ENCODE data around the gene RASL10A. TPM values are rescaled to one million over a fixed set of nuclear protein-coding genes. Genes with fewer than 3 reads are reported as not detected.
A peak's percentile ranks its signal among the peaks of the same experiment; 100 is the strongest.

The RASL10A gene
- polyA plus RNA-seq, 3 donors = 0.35 to 2.1 (median 0.50) TPM

- no peak overlapping the region for H2AFZ ChIP-seq (ENCODE audit: insufficient read depth, low read depth, low read length, poor library complexity, severe bottlenecking)
- no peak for TF ChIP-seq CTCF (IDR thresholded peaks at IDR 0.05)
- WGBS (ENCODE audit: insufficient coverage) = no CpG with 5 or more reads among the region's 3 CpGs
- Mint-ChIP-seq H3K4me1 (peaks cover 13% of the 10 kb centered on the region), H3K27ac (peak overlapping the region in 2 of 7 donors; percentile 4 to 21), H3K9me3 (no peaks in the 10 kb centered on the region), H3K4me3 (no peak overlapping the region), H3K36me3 (peaks cover 82 to 95% of the 10 kb centered on the region in 2 donors), H3K27me3 (ENCODE audit: low read depth in 3 of 3) (no peaks in the 10 kb centered on the region)
- H3K36me3 ChIP-seq (replicated peaks in 1 of 2; ENCODE audit: control insufficient read depth in 1 of 2, insufficient read depth in 2 of 2, low read length in 2 of 2) = peaks cover 88 to 98% of the 10 kb centered on the region in 2 donors
- peaks cover 97% of the 10 kb centered on the region for H3K79me2 ChIP-seq (ENCODE audit: insufficient read depth, low read length)
- H3K27ac ChIP-seq (ENCODE audit: low read depth in 1 of 2, low read length in 2 of 2) = peak overlapping the region in 1 of 2 donors; percentile 22
- H3K27me3 ChIP-seq (ENCODE audit: control insufficient read depth in 2 of 2, insufficient read depth in 2 of 2, low read length in 2 of 2) = no peaks in the 10 kb centered on the region
- no peak overlapping the region for H3K4me2 ChIP-seq (replicated peaks; ENCODE audit: extremely low read depth, low read length, poor library complexity, severe bottlenecking)
- DNase-seq = no peak
- intact Hi-C loops (cut with micrococcal nuclease) = no loop called here
- peaks cover 100% of the 10 kb centered on the region for H4K20me1 ChIP-seq (ENCODE audit: insufficient read depth, low read length)
- H3K4me3 ChIP-seq (replicated peaks in 1 of 3; ENCODE audit: low read depth in 2 of 3, low read length in 3 of 3) = no peak overlapping the region
- no peaks in the 10 kb centered on the region for H3K9me3 ChIP-seq (replicated peaks in 1 of 2; ENCODE audit: control insufficient read depth in 1 of 2, insufficient read depth in 1 of 2, low read length in 2 of 2)
- peaks cover under 1 to 9% of the 10 kb centered on the region in 2 donors for H3K4me1 ChIP-seq (ENCODE audit: control insufficient read depth in 1 of 2, insufficient read depth in 2 of 2, low read length in 2 of 2)
- no peak overlapping the region for H3K9ac ChIP-seq (ENCODE audit: insufficient read depth, low read length, poor library complexity, severe bottlenecking)
Measured at GRCh38 chr22:29275819-29276565, 39.5 kb downstream of the RASL10A start.

GRCh38 chr22:29275167-29275566 is 40.3 kb downstream of the RASL10A start:
- H3K4me1 ChIP-seq (ENCODE audit: control insufficient read depth in 1 of 2, insufficient read depth in 2 of 2, low read length in 2 of 2) = peaks cover 9 to 17% of the 10 kb centered on the region in 2 donors
- H3K79me2 ChIP-seq (ENCODE audit: insufficient read depth, low read length) = peaks cover 100% of the 10 kb centered on the region
- intact Hi-C loops (cut with micrococcal nuclease) = no loop called here
- no peaks in the 10 kb centered on the region for H3K9me3 ChIP-seq (replicated peaks in 1 of 2; ENCODE audit: control insufficient read depth in 1 of 2, insufficient read depth in 1 of 2, low read length in 2 of 2)
- no peak for DNase-seq
- H3K9ac ChIP-seq (ENCODE audit: insufficient read depth, low read length, poor library complexity, severe bottlenecking) = no peak overlapping the region
- Mint-ChIP-seq H3K27ac (no peak overlapping the region), H3K4me3 (no peak overlapping the region), H3K4me1 (peaks cover 21% of the 10 kb centered on the region), H3K27me3 (ENCODE audit: low read depth in 3 of 3) (no peaks in the 10 kb centered on the region), H3K36me3 (peaks cover 80 to 92% of the 10 kb centered on the region in 2 donors), H3K9me3 (no peaks in the 10 kb centered on the region)
- WGBS (ENCODE audit: insufficient coverage) = 87% methylated on average over 3 of the region's 3 CpGs
- peak overlapping the region in 1 of 2 donors; percentile 22 for H3K27ac ChIP-seq (ENCODE audit: low read depth in 1 of 2, low read length in 2 of 2)
- H4K20me1 ChIP-seq (ENCODE audit: insufficient read depth, low read length) = peaks cover 100% of the 10 kb centered on the region
- no peaks in the 10 kb centered on the region for H3K27me3 ChIP-seq (ENCODE audit: control insufficient read depth in 2 of 2, insufficient read depth in 2 of 2, low read length in 2 of 2)
- no peak overlapping the region for H3K4me3 ChIP-seq (replicated peaks in 1 of 3; ENCODE audit: low read depth in 2 of 3, low read length in 3 of 3)
- no peak overlapping the region for H3K4me2 ChIP-seq (replicated peaks; ENCODE audit: extremely low read depth, low read length, poor library complexity, severe bottlenecking)
- H2AFZ ChIP-seq (ENCODE audit: insufficient read depth, low read depth, low read length, poor library complexity, severe bottlenecking) = no peak overlapping the region
- TF ChIP-seq CTCF (IDR thresholded peaks at IDR 0.05) = no peak
- H3K36me3 ChIP-seq (replicated peaks in 1 of 2; ENCODE audit: control insufficient read depth in 1 of 2, insufficient read depth in 2 of 2, low read length in 2 of 2) = peaks cover 84 to 94% of the 10 kb centered on the region in 2 donors
